Type B pancreatic cell (in vitro differentiated cells): ENCODE data around the gene THSD8. TPM values are rescaled to one million over a fixed set of nuclear protein-coding genes. Genes with fewer than 3 reads are reported as not detected.
A peak's percentile ranks its signal among the peaks of the same experiment; 100 is the strongest.

ENCODE experiments used
- DNase-seq: peaks from one replicate; pipeline ENCODE4 v3.0.0; 2021; ENCODE audit warnings: mixed read lengths; ENCODE audit not compliant: unreplicated experiment; ENCODE audit errors: extremely low spot score
- H3K27ac Mint-ChIP-seq: 2 replicates; pipeline ENCODE4 v1.8.0; 2021; ENCODE audit warnings: mild to moderate bottlenecking, mixed read lengths
- H3K27me3 Mint-ChIP-seq: 2 replicates; pipeline ENCODE4 v1.8.0; 2021; ENCODE audit warnings: mixed read lengths
- H3K36me3 Mint-ChIP-seq: 2 replicates; pipeline ENCODE4 v1.8.0; 2021; ENCODE audit warnings: mixed read lengths
- H3K4me1 Mint-ChIP-seq: one replicate; pipeline ENCODE4 v1.8.0; 2021; ENCODE audit warnings: mixed read lengths; ENCODE audit not compliant: unreplicated experiment
- H3K4me3 Mint-ChIP-seq: 2 replicates; pipeline ENCODE4 v1.8.0; 2021; ENCODE audit warnings: mild to moderate bottlenecking, mixed read lengths
- H3K9me3 Mint-ChIP-seq: 2 replicates; pipeline ENCODE4 v1.8.0; 2021; ENCODE audit warnings: mixed read lengths
- CTCF ChIP-seq: fragments of 200-600 bp; sonication (generic); conservative IDR thresholded peaks from 2 replicates; pipeline ENCODE4 v1.5.0; 2021; ENCODE audit warnings: antibody characterized with exemption, mild to moderate bottlenecking
- total RNA-seq: library from RNA; stranded (reverse); gene quantifications from 2 replicates; pipeline ENCODE4 v1.2.1, GENCODE V29; 2021; ENCODE audit warnings: low replicate concordance

Gene THSD8
- total RNA-seq, 1 donor from 2014 or later = 19.4 TPM

DNA sequence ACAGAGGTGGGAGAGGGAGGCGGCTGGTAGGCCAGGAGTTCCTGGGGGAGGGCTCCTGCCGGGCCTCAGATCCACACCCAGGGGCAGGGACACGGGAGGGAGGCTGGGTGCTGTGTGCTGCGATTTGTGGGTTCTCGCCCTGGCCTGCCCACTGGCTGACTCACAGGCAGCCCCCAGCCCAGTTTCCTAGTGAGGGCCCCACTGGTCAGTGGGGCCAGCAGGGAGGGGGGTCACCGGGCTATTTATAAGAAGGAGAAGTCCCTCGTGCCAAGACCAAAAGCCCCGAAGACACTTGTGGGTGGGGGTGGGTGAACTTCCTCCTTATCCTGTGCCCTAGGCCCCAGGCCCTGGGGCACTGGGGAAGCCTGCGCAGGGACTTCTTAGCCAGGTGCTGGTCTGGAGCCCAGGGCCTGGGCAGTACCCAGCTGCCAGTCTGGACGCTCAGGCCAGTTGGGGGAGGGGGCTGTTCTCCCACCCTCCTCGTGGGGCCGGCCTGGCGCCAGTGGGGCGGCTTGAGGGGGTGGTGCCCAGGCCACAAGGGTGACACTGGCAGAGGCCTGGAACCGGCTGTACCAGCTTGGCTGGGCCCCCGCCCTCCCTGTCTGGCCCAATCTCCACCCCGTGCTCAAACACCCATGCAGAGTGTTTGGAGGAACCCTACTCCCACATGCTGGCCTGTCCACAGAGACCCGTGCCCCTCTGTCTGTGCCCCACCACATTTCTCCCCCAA lies 15.6 kb upstream of the THSD8 start:
- Mint-ChIP-seq H3K36me3 (no peaks in the 10 kb centered on the region), H3K4me1 (peaks cover 30% of the 10 kb centered on the region), H3K4me3 (no peak overlapping the region), H3K9me3 (no peaks in the 10 kb centered on the region), H3K27ac (no peak overlapping the region), H3K27me3 (no peaks in the 10 kb centered on the region)
- DNase-seq = no peak
- TF ChIP-seq CTCF = no peak

GRCh38 chr19:12786952-12787351 lies 14.9 kb upstream of the THSD8 start:
- Mint-ChIP-seq H3K4me1 (peaks cover 30% of the 10 kb centered on the region), H3K27ac (no peak overlapping the region), H3K4me3 (no peak overlapping the region), H3K9me3 (no peaks in the 10 kb centered on the region), H3K27me3 (no peaks in the 10 kb centered on the region), H3K36me3 (no peaks in the 10 kb centered on the region)
- DNase-seq = no peak
- TF ChIP-seq CTCF = no peak

DNA sequence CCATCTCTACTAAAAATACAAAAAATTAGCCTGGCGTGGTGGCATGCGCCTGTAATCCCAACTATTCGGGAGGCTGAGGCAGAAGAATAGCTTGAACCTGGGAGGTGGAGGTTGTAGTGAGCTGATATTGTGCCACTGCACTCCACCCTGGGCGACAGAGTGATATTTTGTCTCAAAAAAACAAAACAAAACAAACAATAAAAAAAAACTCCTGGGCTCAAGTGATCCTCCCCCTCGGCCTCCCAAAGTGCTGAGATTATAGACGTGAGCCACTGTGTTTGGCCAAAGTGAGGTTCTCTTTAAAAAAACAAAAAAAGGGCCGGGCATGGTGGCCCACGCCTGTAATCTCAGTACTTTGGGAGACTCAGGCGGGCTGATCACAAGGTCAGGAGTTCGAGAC lies 14.4 kb upstream of the THSD8 start:
- Mint-ChIP-seq H3K27me3 (no peaks in the 10 kb centered on the region), H3K27ac (no peak overlapping the region), H3K9me3 (no peaks in the 10 kb centered on the region), H3K36me3 (no peaks in the 10 kb centered on the region), H3K4me1 (peaks cover 26% of the 10 kb centered on the region), H3K4me3 (no peak overlapping the region)
- no peak for TF ChIP-seq CTCF
- DNase-seq = no peak

DNA sequence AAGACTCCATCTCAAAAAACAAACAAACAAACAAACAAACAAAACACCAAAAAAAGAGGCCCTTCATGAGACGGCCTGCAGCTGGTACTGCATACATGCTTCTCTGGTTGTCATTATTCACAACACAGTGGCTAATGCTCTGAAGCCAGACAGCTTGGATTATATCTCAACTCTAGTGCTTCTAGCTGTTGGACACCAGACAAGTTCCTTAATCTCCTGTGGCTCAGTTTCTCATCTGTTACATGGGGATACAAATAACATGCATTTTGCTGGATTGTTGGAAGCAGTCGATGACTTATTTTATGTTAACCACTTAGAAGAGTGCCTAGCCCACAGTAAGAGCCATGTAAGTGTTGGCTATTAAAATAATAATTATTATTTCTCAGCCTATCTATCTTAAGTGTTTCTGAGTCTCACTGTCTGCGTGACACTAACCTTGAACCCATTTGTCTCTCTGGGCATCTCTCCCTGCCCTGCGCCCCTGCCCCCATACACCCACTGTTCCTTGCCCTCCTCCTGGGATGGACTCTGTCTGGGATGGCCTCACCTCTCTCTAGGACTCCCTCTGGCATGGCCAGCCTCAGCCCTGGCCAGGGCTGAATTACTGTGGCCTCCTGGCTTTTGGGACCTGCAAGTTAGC lies 13.7 kb upstream of the THSD8 start:
- H3K27ac Mint-ChIP-seq = peak overlapping the region; percentile 93
- H3K4me3 Mint-ChIP-seq = peak overlapping the region; percentile 77
- no peaks in the 10 kb centered on the region for H3K36me3 Mint-ChIP-seq
- no peaks in the 10 kb centered on the region for H3K9me3 Mint-ChIP-seq
- TF ChIP-seq CTCF = no peak
- no peak for DNase-seq
- no peaks in the 10 kb centered on the region for H3K27me3 Mint-ChIP-seq
- H3K4me1 Mint-ChIP-seq = peaks cover 26% of the 10 kb centered on the region

DNA sequence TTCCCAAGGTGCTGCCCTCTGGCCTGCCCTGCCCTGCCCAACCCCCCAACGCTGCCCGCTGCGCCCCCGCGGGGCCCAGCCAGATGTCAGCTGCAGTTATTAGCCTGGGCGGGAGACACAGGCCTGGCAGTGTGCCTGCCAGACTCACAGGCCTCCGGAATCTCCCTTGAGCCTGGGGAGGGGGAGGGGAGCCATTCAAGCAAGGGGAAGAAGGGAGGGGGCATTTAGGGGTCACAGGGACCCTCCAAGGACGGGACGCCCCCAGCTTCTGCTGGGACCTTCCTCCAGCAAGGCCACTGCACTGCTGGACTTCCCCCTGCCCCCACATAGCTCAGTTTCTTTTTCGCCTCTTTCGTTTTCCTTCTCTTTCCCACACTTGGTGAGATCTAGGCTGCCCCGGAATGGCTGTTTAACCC lies 13.2 kb upstream of the THSD8 start:
- no peaks in the 10 kb centered on the region for H3K36me3 Mint-ChIP-seq
- H3K27ac Mint-ChIP-seq = peak overlapping the region; percentile 93
- peak overlapping the region; percentile 85 for H3K4me3 Mint-ChIP-seq

More for the DNA sequence above, 13.2 kb upstream of the THSD8 start:
- TF ChIP-seq CTCF = no peak
- Mint-ChIP-seq H3K9me3 (no peaks in the 10 kb centered on the region), H3K4me1 (peaks cover 23% of the 10 kb centered on the region), H3K27me3 (no peaks in the 10 kb centered on the region)
- no peak for DNase-seq
